ENCODE measurements around the gene BACE2.

The BACE2 gene

DNA sequence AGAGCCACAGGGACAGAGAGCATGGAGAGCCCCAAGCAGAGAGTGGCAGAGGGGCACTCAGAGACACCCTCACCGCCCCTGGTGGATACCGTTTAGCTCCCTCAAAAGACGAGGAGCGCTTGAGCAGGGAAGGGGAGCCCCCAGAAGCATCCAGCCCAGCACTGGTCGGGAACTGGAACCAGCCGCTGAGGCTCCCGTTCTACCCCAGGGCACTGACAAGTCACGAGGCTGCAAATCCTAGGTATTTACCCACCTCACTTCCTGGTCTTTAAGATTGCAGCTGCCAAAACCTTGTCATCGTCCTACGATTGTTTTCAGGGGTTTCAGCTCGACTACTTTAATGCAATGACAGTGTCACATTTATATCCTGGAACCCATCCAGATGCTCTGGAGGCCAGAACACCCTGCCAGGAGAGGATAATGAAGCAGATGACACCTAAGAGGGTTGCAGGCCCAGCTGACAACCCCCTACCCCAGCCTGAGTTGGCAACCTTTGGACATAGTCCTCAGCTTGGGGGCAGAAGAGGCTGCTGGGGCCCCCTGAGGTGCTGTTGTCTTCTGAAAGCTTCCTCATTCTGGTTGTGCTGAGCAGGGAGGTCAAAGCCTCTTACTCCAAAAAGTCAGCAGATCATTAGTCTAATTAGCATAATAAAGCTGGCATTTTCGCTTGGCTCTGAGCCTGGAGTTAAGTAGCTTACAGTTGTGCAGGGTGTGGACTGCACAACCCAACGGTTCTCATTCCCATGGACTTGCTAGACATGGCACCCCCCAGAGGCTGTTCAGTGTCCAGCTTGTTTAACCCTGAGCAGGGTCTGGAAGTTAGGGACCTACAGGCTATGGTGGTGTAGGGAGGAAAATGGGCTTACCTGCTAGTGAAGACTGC, 20.6 kb upstream of the BACE2 start:
- Histone ChIP-seq H3K9me3 (ENCODE audit: control insufficient read depth, insufficient read depth, low read depth, low read length) (no peaks in the 10 kb centered on the region), H3K36me3 (ENCODE audit: control insufficient read depth in 2 of 2, insufficient read depth in 1 of 2, low read length in 2 of 2) (no peaks in the 10 kb centered on the region), H3K4me3 (ENCODE audit: low read depth, low read length) (no peak overlapping the region), H3K4me1 (ENCODE audit: control insufficient read depth, insufficient read depth, low read length) (no peaks in the 10 kb centered on the region), H3K27ac (ENCODE audit: extremely low read depth, low read depth, low read length) (no peak overlapping the region)
- TF ChIP-seq ZNF239 (tag by site-specific recombination; IDR thresholded peaks at IDR 0.05) = no peak
- ChIA-PET POLR2A (no interaction called here), CTCF (interaction anchor here (0.7 to 4.4 kb wide), 4 partner anchors 13 to 641 kb away, joined by 3 to 38 read pairs (median 3); no protein-coding TSS in a partner anchor)

- POLR2A ChIA-PET = no interaction called here
- TF ChIP-seq ZNF621 (tag by site-specific recombination; IDR thresholded peaks at IDR 0.05) (no peak), MZF1 (tag by site-specific recombination; IDR thresholded peaks at IDR 0.05; ENCODE audit: borderline replicate concordance) (no peak), ZNF501 (tag by site-specific recombination; IDR thresholded peaks at IDR 0.05) (no peak), OSR2 (tag by site-specific recombination; IDR thresholded peaks at IDR 0.05) (no peak), ZNF19 (tag by site-specific recombination; IDR thresholded peaks at IDR 0.05; ENCODE audit: low read depth) (no peak), ZNF10 (tag by site-specific recombination; IDR thresholded peaks at IDR 0.05) (no peak), ZNF324 (tag by site-specific recombination; IDR thresholded peaks at IDR 0.05) (no peak), ZNF24 (tag by site-specific recombination; IDR thresholded peaks at IDR 0.05) (no peak), BCL6B (tag by site-specific recombination; IDR thresholded peaks at IDR 0.05) (no peak), ZFP3 (tag by site-specific recombination; IDR thresholded peaks at IDR 0.05; ENCODE audit: low read depth) (no peak)
- TF ChIP-seq, protein P1, sequence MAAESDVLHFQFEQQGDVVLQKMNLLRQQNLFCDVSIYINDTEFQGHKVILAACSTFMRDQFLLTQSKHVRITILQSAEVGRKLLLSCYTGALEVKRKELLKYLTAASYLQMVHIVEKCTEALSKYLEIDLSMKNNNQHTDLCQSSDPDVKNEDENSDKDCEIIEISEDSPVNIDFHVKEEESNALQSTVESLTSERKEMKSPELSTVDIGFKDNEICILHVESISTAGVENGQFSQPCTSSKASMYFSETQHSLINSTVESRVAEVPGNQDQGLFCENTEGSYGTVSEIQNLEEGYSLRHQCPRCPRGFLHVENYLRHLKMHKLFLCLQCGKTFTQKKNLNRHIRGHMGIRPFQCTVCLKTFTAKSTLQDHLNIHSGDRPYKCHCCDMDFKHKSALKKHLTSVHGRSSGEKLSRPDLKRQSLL (tag by site-specific recombination; IDR thresholded peaks at IDR 0.05) = no peak
- TF ChIP-seq, protein P2, sequence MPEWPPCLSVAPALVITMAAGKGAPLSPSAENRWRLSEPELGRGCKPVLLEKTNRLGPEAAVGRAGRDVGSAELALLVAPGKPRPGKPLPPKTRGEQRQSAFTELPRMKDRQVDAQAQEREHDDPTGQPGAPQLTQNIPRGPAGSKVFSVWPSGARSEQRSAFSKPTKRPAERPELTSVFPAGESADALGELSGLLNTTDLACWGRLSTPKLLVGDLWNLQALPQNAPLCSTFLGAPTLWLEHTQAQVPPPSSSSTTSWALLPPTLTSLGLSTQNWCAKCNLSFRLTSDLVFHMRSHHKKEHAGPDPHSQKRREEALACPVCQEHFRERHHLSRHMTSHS (tag by site-specific recombination; IDR thresholded peaks at IDR 0.05) = no peak
- TF ChIP-seq, protein P3, sequence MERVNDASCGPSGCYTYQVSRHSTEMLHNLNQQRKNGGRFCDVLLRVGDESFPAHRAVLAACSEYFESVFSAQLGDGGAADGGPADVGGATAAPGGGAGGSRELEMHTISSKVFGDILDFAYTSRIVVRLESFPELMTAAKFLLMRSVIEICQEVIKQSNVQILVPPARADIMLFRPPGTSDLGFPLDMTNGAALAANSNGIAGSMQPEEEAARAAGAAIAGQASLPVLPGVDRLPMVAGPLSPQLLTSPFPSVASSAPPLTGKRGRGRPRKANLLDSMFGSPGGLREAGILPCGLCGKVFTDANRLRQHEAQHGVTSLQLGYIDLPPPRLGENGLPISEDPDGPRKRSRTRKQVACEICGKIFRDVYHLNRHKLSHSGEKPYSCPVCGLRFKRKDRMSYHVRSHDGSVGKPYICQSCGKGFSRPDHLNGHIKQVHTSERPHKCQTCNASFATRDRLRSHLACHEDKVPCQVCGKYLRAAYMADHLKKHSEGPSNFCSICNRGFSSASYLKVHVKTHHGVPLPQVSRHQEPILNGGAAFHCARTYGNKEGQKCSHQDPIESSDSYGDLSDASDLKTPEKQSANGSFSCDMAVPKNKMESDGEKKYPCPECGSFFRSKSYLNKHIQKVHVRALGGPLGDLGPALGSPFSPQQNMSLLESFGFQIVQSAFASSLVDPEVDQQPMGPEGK (tag by site-specific recombination; IDR thresholded peaks at IDR 0.05) = no peak
- H3K36me3 ChIP-seq (ENCODE audit: control insufficient read depth in 2 of 2, insufficient read depth in 1 of 2, low read length in 2 of 2) = no peaks in the 10 kb centered on the region
- H3K4me3 ChIP-seq (ENCODE audit: low read depth, low read length) = no peak overlapping the region
- no peaks in the 10 kb centered on the region for H3K9me3 ChIP-seq (ENCODE audit: control insufficient read depth, insufficient read depth, low read depth, low read length)
- CTCF ChIA-PET = interaction anchor here (0.7 to 4.4 kb wide), 4 partner anchors 10 to 79 kb away, joined by 3 to 38 read pairs (median 3); no protein-coding TSS in a partner anchor
- no peaks in the 10 kb centered on the region for H3K4me1 ChIP-seq (ENCODE audit: control insufficient read depth, insufficient read depth, low read length)
- H3K27ac ChIP-seq (ENCODE audit: extremely low read depth, low read depth, low read length) = no peak overlapping the region
Measured at GRCh38 chr21:41147979-41148355, 20.0 kb upstream of the BACE2 start.

DNA sequence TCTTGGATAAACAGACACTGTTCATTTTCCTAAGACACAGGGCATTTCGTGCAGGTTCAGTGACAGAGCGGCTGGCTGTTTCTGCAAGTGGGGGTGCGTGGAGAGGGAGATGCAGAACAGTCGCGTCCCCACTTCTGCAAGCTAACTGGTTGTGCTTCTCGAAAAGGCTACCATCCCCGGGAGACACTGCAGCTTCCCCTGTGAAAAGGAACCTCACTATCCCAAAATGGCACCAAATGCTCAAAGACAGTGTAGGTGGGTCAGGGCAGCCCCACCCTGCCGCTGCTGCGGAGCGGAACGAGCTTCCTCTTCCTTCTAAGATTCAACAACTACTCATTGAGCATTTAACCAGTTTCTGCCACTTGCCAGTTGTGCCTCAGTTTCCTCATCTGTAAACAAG, 19.2 kb upstream of the BACE2 start:
- Histone ChIP-seq H3K4me1 (ENCODE audit: control insufficient read depth, insufficient read depth, low read length) (no peaks in the 10 kb centered on the region), H3K4me3 (ENCODE audit: low read depth, low read length) (no peak overlapping the region), H3K9me3 (ENCODE audit: control insufficient read depth, insufficient read depth, low read depth, low read length) (no peaks in the 10 kb centered on the region), H3K27ac (ENCODE audit: extremely low read depth, low read depth, low read length) (no peak overlapping the region), H3K36me3 (ENCODE audit: control insufficient read depth in 2 of 2, insufficient read depth in 1 of 2, low read length in 2 of 2) (no peaks in the 10 kb centered on the region)
- CTCF ChIA-PET = interaction anchor here (0.7 to 4.4 kb wide), 4 partner anchors 9 to 26 kb away, joined by 3 to 38 read pairs (median 4); no protein-coding TSS in a partner anchor
- TF ChIP-seq ZNF398 (tag by site-specific recombination; IDR thresholded peaks at IDR 0.05) (no peak), ZNF202 (tag by site-specific recombination; IDR thresholded peaks at IDR 0.05; ENCODE audit: borderline replicate concordance) (no peak), ZNF549 (tag by site-specific recombination; IDR thresholded peaks at IDR 0.05) (no peak), ZNF792 (tag by site-specific recombination; IDR thresholded peaks at IDR 0.05) (no peak), ZNF624 (tag by site-specific recombination; IDR thresholded peaks at IDR 0.05) (no peak), ZNF544 (tag by site-specific recombination; IDR thresholded peaks at IDR 0.05) (no peak), ZNF341 (tag by site-specific recombination; IDR thresholded peaks at IDR 0.05; ENCODE audit: low read depth) (no peak), SETDB1 (IDR thresholded peaks at IDR 0.05; ENCODE audit: insufficient read length, low read length) (no peak), EGR2 (tag by site-specific recombination; IDR thresholded peaks at IDR 0.05; ENCODE audit: low read depth) (no peak), ZNF292 (tag by site-specific recombination; IDR thresholded peaks at IDR 0.05; ENCODE audit: borderline replicate concordance, low read depth) (no peak)
- POLR2A ChIA-PET = no interaction called here
